ENCODE results near the gene CDYL2. TPM values are rescaled to one million over a fixed set of nuclear protein-coding genes. Genes with fewer than 3 reads are reported as not detected.

Gene CDYL2
- total RNA-seq, 1 donor from 2014 or later, result 4.5 TPM

DNA sequence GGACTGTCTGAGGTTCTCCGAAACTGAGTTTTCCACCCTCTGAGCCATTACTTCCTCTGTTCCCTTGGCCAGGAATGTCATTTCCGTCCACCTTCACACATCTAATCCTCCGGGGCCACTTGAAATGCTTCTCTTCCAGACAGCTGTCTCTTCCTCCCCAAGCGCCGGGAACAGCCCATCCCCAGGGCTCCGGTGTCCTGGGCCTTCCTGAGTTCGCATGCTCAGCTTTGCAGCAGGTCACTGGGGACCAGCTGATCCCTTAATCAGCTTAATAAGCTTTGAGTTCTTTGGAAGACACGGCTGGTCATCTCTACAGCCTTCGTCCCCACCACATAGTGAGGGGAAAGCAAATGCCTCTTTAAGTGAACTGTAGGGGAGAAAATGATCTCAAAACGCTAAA lies 140.2 kb downstream of the CDYL2 start:
- no peak for DNase-seq (ENCODE audit: low read depth, low spot score)
- H3K27ac Mint-ChIP-seq (ENCODE audit: unreplicated experiment), result no peak overlapping the region
- TF ChIP-seq, protein P1, sequence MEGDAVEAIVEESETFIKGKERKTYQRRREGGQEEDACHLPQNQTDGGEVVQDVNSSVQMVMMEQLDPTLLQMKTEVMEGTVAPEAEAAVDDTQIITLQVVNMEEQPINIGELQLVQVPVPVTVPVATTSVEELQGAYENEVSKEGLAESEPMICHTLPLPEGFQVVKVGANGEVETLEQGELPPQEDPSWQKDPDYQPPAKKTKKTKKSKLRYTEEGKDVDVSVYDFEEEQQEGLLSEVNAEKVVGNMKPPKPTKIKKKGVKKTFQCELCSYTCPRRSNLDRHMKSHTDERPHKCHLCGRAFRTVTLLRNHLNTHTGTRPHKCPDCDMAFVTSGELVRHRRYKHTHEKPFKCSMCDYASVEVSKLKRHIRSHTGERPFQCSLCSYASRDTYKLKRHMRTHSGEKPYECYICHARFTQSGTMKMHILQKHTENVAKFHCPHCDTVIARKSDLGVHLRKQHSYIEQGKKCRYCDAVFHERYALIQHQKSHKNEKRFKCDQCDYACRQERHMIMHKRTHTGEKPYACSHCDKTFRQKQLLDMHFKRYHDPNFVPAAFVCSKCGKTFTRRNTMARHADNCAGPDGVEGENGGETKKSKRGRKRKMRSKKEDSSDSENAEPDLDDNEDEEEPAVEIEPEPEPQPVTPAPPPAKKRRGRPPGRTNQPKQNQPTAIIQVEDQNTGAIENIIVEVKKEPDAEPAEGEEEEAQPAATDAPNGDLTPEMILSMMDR (conservative IDR thresholded peaks at IDR 0.05), result no peak
- peaks cover 9% of the 10 kb centered on the region for H3K27me3 Mint-ChIP-seq (ENCODE audit: low read depth)
- peaks cover 12% of the 10 kb centered on the region for H3K9me3 Mint-ChIP-seq
- peaks cover 5% of the 10 kb centered on the region for H3K36me3 Mint-ChIP-seq (ENCODE audit: low read depth)
- peaks cover 5% of the 10 kb centered on the region for H3K4me1 Mint-ChIP-seq
- no peak overlapping the region for H3K4me3 Mint-ChIP-seq

DNA sequence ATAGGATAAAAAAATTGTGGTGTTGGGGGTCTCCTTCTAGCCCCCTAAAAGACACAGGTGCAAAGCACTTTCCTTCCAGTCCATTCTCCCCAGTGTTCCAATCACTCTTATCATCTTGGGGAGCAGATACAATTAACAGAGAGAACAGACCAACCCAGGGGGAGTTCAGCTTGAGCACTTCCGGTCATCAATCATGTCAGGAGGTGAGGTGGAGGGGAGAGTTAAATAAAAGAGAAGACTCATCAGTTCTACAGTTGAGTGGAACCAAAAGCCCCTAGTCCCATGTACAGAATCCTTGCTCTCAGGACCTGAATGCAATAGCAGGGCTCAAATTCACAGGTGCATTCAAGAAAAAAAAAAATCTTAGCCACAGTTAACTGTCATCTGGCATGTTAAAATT lies 141.3 kb downstream of the CDYL2 start:
- no peak overlapping the region for H3K4me3 Mint-ChIP-seq
- TF ChIP-seq, protein P1 (conservative IDR thresholded peaks at IDR 0.05), result no peak
- DNase-seq (ENCODE audit: low read depth, low spot score), result no peak
- H3K27me3 Mint-ChIP-seq (ENCODE audit: low read depth), result peaks cover 9% of the 10 kb centered on the region
- peaks cover 8% of the 10 kb centered on the region for H3K36me3 Mint-ChIP-seq (ENCODE audit: low read depth)
- no peak overlapping the region for H3K27ac Mint-ChIP-seq (ENCODE audit: unreplicated experiment)
- H3K9me3 Mint-ChIP-seq, result peaks cover 15% of the 10 kb centered on the region
- peaks cover 5% of the 10 kb centered on the region for H3K4me1 Mint-ChIP-seq

DNA sequence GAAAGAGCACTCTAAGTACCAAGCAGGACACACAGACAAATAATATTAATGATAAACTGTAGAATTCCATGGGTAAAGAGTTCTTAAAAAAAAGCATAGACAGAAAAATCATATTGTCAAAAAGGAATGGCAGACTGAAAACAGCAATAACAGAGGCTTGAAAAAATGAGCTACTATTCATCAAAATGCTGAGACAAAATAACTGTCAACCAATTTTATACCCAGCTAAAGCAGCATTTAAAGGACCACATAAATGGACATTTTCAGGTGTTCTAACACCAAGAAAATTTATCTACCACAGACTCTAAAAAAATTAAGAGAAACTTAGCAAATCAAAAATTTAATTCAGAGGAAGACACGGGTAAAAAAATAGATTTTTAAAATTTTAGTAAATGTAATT lies 144.5 kb downstream of the CDYL2 start:
- H3K27ac Mint-ChIP-seq (ENCODE audit: unreplicated experiment), result no peak overlapping the region
- H3K9me3 Mint-ChIP-seq, result peaks cover 15% of the 10 kb centered on the region
- H3K27me3 Mint-ChIP-seq (ENCODE audit: low read depth), result no peaks in the 10 kb centered on the region
- no peaks in the 10 kb centered on the region for H3K4me1 Mint-ChIP-seq
- no peak overlapping the region for H3K4me3 Mint-ChIP-seq
- DNase-seq (ENCODE audit: low read depth, low spot score), result no peak
- peaks cover 8% of the 10 kb centered on the region for H3K36me3 Mint-ChIP-seq (ENCODE audit: low read depth)
- TF ChIP-seq, protein P1 (conservative IDR thresholded peaks at IDR 0.05), result no peak

DNA sequence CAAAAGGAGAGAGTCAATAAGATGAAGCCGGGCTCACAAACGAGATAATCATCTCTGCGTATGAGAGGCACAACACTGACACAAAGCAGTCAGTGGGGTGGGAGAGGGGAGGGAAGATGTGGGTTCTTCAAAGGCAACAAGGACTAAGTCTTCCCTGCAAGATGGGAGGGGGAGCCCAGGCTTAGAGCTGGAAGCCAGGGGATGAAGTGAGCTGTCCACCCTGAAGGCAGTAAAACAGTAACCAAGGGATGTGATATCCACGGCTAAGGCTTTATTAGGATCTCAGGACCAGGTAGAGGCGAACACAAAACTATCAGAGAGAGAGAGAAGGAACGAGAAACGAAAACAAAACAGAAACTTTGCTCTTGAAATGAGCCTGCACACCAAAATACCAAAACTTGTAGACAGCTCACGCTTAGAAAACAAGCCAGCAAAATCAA lies 147.7 kb downstream of the CDYL2 start:
- no peaks in the 10 kb centered on the region for H3K4me1 Mint-ChIP-seq
- DNase-seq (ENCODE audit: low read depth, low spot score), result no peak
- H3K27ac Mint-ChIP-seq (ENCODE audit: unreplicated experiment), result no peak overlapping the region
- peaks cover 14% of the 10 kb centered on the region for H3K9me3 Mint-ChIP-seq
- no peak overlapping the region for H3K4me3 Mint-ChIP-seq
- TF ChIP-seq, protein P1 (conservative IDR thresholded peaks at IDR 0.05), result no peak
- no peaks in the 10 kb centered on the region for H3K27me3 Mint-ChIP-seq (ENCODE audit: low read depth)
- peaks cover 5% of the 10 kb centered on the region for H3K36me3 Mint-ChIP-seq (ENCODE audit: low read depth)

DNA sequence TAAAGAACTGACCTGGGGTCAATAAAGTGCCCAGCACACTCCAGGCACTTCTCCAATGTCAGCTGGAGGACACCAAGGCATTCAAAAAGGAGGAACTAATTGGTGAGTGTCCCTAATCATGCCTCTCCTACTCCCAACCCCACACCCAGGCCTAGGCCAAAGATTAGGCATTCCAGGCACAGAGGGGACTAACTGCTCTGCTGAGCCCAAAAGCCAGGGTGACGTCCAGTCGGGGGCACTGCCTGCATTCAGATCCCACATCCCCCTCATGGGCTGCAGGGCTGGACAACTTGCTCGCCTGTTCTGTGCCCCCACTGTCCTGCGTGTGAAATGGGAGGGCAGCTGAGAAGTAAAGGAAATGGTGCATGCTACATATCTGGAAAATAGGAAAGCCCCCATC lies 148.2 kb downstream of the CDYL2 start:
- H3K9me3 Mint-ChIP-seq, result peaks cover 13% of the 10 kb centered on the region
- H3K4me3 Mint-ChIP-seq, result no peak overlapping the region
- TF ChIP-seq, protein P1 (conservative IDR thresholded peaks at IDR 0.05), result no peak
- no peaks in the 10 kb centered on the region for H3K27me3 Mint-ChIP-seq (ENCODE audit: low read depth)
- no peaks in the 10 kb centered on the region for H3K4me1 Mint-ChIP-seq
- H3K36me3 Mint-ChIP-seq (ENCODE audit: low read depth), result peaks cover 5% of the 10 kb centered on the region
- no peak for DNase-seq (ENCODE audit: low read depth, low spot score)
- no peak overlapping the region for H3K27ac Mint-ChIP-seq (ENCODE audit: unreplicated experiment)

DNA sequence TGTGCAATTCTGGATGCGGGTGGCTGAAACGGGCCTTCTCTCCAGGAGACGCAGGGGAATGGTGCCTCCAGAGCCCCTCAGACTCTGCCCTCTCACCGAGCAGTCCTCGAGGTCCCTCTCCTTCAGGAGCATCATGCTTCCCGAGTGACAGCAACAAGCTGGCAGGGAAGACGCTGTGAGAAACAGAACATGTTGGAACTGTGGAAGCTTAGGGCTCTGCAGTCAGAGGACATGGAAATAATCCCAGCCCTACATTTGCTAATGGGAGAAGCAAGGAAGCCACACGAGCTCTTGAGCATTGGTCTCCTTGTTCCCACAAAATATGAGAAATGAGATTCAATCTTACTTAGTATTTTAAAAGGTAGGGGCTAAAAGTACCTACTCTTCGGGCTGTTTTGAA lies 148.6 kb downstream of the CDYL2 start:
- Mint-ChIP-seq H3K4me1 (no peaks in the 10 kb centered on the region), H3K4me3 (no peak overlapping the region), H3K27me3 (ENCODE audit: low read depth) (no peaks in the 10 kb centered on the region), H3K27ac (ENCODE audit: unreplicated experiment) (no peak overlapping the region), H3K9me3 (peaks cover 12% of the 10 kb centered on the region), H3K36me3 (ENCODE audit: low read depth) (peaks cover 5% of the 10 kb centered on the region)
- no peak for DNase-seq (ENCODE audit: low read depth, low spot score)
- TF ChIP-seq, protein P1 (conservative IDR thresholded peaks at IDR 0.05), result no peak

Data from neural crest cell (in vitro differentiated cells).